Large intestine (tissue), 3 donors: ENCODE measurements around the gene RNF144B. TPM values are rescaled to one million over a fixed set of nuclear protein-coding genes. Genes with fewer than 3 reads are reported as not detected.

Experiments
- DNase-seq, 2 donors: peaks; one replicate each; pipeline versions ENCODE4 v3.0.0 to v3.0.0-alpha.2; 2013
- H3K27ac ChIP-seq: one replicate; pipeline ENCODE4 v1.5.1; 2013; ENCODE audit warnings: low read length
- H3K27me3 ChIP-seq: 2 replicates; pipeline ENCODE4 v1.6.1; 2013; ENCODE audit warnings: low read length; ENCODE audit not compliant: control insufficient read depth, insufficient read depth
- H3K36me3 ChIP-seq: 2 replicates; pipeline ENCODE4 v1.6.1; 2013; ENCODE audit warnings: low read length; ENCODE audit not compliant: control insufficient read depth, insufficient read depth
- H3K4me1 ChIP-seq: one replicate; pipeline ENCODE4 v1.6.1; 2013; ENCODE audit warnings: low read length; ENCODE audit not compliant: control insufficient read depth, insufficient read depth
- H3K4me3 ChIP-seq: one replicate; pipeline ENCODE4 v1.5.1; 2013; ENCODE audit warnings: low read length
- H3K9me3 ChIP-seq: one replicate; pipeline ENCODE4 v1.6.1; 2013; ENCODE audit warnings: mild to moderate bottlenecking, low read depth, low read length, moderate library complexity; ENCODE audit not compliant: control insufficient read depth
- WGBS: methylation state at CpG from one replicate; pipeline ENCODE4 v1.1.5; 2013; ENCODE audit warnings: low lambda C conversion rate; ENCODE audit not compliant: insufficient coverage; 5-methylcytosine and 5-hydroxymethylcytosine counted together
- polyA plus RNA-seq: library from polyadenylated mRNA; unstranded; fragments of 120-200 nt; gene quantifications from one replicate; pipeline ENCODE4 v1.2.1, GENCODE V29; 2013

Gene RNF144B
- polyA plus RNA-seq, 1 donor = 2.0 TPM

DNA sequence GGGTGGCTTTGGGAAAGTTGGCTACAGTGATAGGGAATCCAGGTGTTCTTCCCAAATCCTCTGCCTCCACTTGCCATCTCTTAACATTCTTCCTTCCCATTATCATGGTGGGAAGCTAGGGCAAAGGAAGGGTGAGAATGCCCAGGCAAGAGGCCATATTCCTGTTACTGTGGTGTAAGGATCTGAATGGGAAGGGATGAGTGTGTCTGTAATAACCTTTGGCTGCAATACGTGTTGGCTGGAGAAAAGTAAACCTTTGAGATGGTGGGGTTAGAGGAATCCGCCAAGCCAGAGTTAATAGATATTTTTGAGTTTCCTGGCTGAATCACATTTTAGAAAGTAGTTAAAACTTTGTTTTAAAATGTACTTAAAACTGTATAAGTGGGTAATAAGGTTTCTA is 45.9 kb downstream of the RNF144B start:
- no peak for DNase-seq
- Histone ChIP-seq H3K36me3 (no peaks in the 10 kb centered on the region), H3K27ac (no peak overlapping the region), H3K4me3 (no peak overlapping the region), H3K4me1 (no peaks in the 10 kb centered on the region), H3K9me3 (no peaks in the 10 kb centered on the region), H3K27me3 (no peaks in the 10 kb centered on the region)
- 89% methylated on average over 1 of the region's 2 CpGs for WGBS

DNA sequence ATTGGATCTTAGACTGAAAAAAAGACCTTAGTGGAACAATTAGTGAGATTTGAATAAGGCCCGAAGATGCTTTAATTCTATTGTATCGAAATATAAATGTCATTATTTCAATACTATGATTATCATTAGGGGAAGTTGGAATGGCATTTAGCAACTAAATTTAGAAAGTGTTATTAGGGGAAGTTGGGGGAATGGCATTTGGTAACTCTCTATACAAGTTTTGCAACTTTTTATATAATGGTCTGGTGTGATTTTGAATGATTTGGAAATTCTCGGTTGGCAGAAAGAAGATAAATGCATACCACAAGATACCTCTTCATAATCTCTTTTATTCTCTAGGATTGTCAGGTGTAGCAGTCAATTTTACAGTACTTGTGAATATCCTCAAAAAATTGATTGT is 49.2 kb downstream of the RNF144B start:
- Histone ChIP-seq H3K9me3 (no peaks in the 10 kb centered on the region), H3K4me3 (no peak overlapping the region), H3K36me3 (no peaks in the 10 kb centered on the region), H3K27ac (no peak overlapping the region), H3K27me3 (no peaks in the 10 kb centered on the region), H3K4me1 (no peaks in the 10 kb centered on the region)
- WGBS = 100% methylated on average over 1 of the region's 3 CpGs
- DNase-seq = no peak

DNA sequence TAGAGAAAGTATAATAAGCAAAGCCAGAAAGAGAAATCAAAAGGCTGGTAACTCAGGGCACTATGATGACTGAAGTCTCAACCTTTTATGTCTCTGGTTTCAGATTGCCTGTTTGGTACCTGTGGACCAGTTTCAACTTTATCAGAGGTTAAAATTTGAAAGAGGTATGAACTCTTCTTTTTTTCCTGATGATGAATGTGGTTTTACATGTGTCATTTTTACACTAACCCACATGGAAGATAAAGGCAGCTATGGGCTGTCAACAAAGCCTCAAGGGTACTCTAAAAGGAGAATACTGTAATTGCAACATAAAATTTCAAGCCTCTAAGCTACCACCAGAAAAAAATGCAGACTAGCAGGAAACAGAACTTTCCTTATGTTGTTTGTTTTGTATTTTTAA is 52.4 kb downstream of the RNF144B start:
- no peaks in the 10 kb centered on the region for H3K4me1 ChIP-seq
- no peak overlapping the region for H3K4me3 ChIP-seq
- H3K27ac ChIP-seq = no peak overlapping the region
- no peaks in the 10 kb centered on the region for H3K36me3 ChIP-seq
- DNase-seq = no peak
- no peaks in the 10 kb centered on the region for H3K9me3 ChIP-seq
- no peaks in the 10 kb centered on the region for H3K27me3 ChIP-seq

DNA sequence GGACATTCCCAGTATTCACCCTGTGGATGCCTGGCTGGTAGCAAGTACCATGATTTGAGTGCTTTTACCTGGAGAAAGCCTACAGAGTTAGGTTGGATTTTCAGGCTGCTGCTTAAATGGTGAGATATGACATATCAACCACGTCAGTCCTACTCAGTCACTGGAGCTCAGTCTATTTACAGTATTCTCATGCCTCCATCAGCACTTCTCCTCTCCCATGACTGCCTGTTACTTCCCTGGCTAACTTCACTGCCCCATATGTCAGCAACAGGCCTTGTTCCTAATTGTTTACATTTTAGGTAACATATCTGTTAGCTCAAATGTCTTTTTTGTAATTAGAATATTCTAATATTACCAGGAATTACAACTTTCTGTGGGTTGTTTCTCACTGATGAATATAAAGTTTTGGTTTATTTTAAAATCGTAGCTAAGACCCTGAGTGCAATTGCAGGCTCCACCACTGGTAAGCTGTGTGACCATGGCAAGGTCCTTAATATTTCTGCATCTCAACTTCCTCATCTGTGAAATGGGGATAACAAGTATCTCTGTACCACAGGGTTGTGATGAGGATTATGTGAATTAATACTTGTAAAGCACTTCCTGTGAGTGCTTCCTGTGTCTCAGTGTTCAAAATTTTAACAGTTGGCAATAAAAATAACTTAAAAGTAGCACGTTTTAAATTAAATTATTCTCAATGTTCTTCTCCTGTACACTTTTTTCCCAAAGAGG is 54.3 kb downstream of the RNF144B start:
- H3K27me3 ChIP-seq = no peaks in the 10 kb centered on the region
- 100% methylated on average over 1 of the region's 3 CpGs for WGBS
- H3K4me1 ChIP-seq = no peaks in the 10 kb centered on the region
- no peak overlapping the region for H3K27ac ChIP-seq
- no peaks in the 10 kb centered on the region for H3K36me3 ChIP-seq
- H3K9me3 ChIP-seq = no peaks in the 10 kb centered on the region
- DNase-seq = no peak
- H3K4me3 ChIP-seq = no peak overlapping the region

DNA sequence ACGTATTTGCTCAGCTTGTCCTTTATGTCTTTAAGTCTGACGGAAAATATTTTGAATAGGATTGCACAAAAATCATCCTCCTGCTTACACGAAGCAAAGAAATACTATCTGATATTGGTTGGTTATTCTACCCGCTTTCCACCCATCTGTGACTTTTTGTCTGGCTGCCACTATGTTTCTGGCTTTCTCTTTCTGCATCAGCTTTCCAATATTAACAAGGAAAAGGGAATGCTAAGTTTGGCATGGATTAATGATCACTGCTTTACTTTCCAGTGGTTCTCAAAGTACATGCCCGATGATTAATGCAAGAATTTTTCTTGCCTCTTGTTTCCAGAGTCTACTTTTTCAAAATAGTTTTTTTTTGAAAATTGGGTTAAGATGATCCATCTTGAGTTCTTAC is 57.0 kb downstream of the RNF144B start:
- WGBS = 73% methylated on average over 3 of the region's 5 CpGs
- Histone ChIP-seq H3K27ac (no peak overlapping the region), H3K27me3 (no peaks in the 10 kb centered on the region), H3K4me1 (no peaks in the 10 kb centered on the region), H3K4me3 (no peak overlapping the region), H3K36me3 (no peaks in the 10 kb centered on the region), H3K9me3 (no peaks in the 10 kb centered on the region)
- DNase-seq = no peak

DNA sequence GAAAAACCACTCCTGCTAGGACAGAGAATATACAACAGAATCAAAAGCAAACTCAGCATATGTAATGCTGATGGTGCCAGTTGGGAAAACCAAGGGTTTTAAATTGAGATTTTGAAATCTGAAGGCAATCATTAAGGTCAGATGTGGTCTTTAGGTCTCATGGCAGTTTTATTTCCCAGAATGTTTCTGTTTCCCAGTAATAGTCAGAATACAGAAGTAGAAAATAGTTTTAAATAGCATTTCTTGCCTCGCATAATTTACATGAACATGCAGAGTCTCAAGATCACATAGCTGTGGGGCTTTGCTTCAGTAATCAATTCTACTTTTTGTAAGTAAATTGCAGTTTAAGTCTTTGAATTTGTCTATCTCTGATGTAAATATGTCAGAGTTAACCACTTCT is 58.1 kb downstream of the RNF144B start:
- no CpG with 5 or more reads among the region's 1 CpG for WGBS
- Histone ChIP-seq H3K4me3 (no peak overlapping the region), H3K4me1 (no peaks in the 10 kb centered on the region), H3K36me3 (no peaks in the 10 kb centered on the region), H3K9me3 (no peaks in the 10 kb centered on the region), H3K27me3 (no peaks in the 10 kb centered on the region), H3K27ac (no peak overlapping the region)
- DNase-seq = no peak

DNA sequence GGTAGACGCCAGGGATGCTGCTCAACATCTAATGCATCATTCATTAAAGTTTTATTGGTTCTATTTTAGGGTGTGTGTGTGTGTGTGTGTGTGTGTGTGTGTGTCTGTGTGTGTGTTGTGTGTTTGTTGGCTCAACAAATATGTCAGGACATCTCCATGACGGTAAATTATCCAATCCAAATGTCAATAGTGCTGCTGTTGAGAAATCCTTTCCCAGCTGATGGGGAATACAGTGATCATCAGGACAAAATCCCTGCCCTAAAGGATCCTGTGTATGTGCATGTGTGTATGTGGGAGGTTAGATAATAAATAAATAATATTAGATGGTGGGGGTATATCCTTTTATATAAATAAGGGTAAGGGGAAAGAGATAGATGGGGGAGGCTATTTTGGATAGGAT is 59.6 kb downstream of the RNF144B start:
- no peaks in the 10 kb centered on the region for H3K27me3 ChIP-seq
- H3K4me1 ChIP-seq = no peaks in the 10 kb centered on the region
- no peak overlapping the region for H3K27ac ChIP-seq
- H3K9me3 ChIP-seq = no peaks in the 10 kb centered on the region
- H3K4me3 ChIP-seq = no peak overlapping the region
- DNase-seq = no peak
- H3K36me3 ChIP-seq = no peaks in the 10 kb centered on the region
- no CpG with 5 or more reads among the region's 2 CpGs for WGBS

DNA sequence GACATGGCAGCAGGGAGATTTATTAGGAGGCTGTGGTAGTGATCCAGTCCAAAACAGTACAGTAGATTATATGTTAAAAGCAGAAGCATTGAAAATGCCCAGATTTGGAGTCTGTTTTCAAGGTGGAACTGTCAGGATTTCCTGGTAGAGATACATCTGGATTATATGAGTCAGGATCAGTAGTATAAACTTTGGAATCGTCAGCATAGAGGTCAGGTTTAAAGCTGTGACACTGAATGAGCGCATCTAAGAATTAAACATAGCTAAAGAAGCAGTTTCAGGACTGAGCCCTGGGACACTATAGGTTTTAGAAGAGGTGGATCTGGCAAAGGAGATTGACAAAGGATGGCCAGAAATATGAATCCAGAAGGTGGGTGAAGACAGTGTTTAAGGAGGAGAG is 60.4 kb downstream of the RNF144B start:
- H3K27me3 ChIP-seq = no peaks in the 10 kb centered on the region
- no peak overlapping the region for H3K4me3 ChIP-seq
- no peak overlapping the region for H3K27ac ChIP-seq
- H3K4me1 ChIP-seq = no peaks in the 10 kb centered on the region
- no peaks in the 10 kb centered on the region for H3K9me3 ChIP-seq
- H3K36me3 ChIP-seq = no peaks in the 10 kb centered on the region
- no peak for DNase-seq
- WGBS = no CpG with 5 or more reads among the region's 2 CpGs

DNA sequence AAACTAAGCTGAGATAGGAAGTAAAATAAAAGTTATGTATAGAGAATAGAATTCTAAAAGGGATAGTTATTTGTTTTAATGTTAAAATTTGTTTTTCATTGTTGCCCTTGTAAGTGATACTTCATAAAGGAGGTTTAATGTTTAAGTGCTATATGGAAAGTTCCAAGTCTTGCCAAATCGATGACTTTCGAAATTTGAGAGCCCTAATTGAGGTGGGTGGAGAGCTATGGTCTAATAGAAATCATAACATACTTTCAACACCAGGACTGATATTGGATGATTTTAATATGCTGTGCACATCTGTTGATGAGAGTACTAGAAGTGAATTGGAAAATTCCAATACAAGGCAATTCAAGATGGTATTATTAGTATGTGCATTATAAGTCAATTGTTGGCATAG is 64.6 kb downstream of the RNF144B start:
- no peaks in the 10 kb centered on the region for H3K36me3 ChIP-seq
- H3K27me3 ChIP-seq = no peaks in the 10 kb centered on the region
- DNase-seq = no peak
- no peaks in the 10 kb centered on the region for H3K9me3 ChIP-seq
- H3K4me3 ChIP-seq = no peak overlapping the region
- H3K4me1 ChIP-seq = no peaks in the 10 kb centered on the region
- H3K27ac ChIP-seq = no peak overlapping the region
- no CpG with 5 or more reads among the region's 2 CpGs for WGBS

DNA sequence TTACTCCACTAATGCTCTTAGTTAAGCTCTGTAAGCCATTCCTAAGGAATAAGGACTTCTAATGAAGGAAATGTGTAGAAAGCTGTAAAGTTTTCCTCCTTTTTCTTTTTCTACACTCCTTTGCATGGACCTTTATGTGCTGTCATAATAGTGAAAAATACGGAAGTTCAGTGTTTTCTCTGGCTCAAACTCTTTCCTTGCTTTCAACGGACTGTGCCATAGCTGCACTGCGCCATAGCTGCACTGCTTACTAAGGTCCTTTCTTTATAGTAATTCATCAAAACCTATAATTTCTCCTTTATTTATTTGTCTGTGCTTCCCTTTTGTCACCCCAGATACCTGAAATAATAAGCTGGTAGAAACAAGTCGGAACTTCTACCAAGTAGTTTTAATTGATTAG is 67.3 kb downstream of the RNF144B start:
- 84% methylated on average over 4 of the region's 4 CpGs for WGBS
- no peak overlapping the region for H3K4me3 ChIP-seq
- H3K4me1 ChIP-seq = no peaks in the 10 kb centered on the region
- no peaks in the 10 kb centered on the region for H3K9me3 ChIP-seq
- H3K36me3 ChIP-seq = no peaks in the 10 kb centered on the region
- no peak overlapping the region for H3K27ac ChIP-seq
- no peaks in the 10 kb centered on the region for H3K27me3 ChIP-seq
- no peak for DNase-seq

DNA sequence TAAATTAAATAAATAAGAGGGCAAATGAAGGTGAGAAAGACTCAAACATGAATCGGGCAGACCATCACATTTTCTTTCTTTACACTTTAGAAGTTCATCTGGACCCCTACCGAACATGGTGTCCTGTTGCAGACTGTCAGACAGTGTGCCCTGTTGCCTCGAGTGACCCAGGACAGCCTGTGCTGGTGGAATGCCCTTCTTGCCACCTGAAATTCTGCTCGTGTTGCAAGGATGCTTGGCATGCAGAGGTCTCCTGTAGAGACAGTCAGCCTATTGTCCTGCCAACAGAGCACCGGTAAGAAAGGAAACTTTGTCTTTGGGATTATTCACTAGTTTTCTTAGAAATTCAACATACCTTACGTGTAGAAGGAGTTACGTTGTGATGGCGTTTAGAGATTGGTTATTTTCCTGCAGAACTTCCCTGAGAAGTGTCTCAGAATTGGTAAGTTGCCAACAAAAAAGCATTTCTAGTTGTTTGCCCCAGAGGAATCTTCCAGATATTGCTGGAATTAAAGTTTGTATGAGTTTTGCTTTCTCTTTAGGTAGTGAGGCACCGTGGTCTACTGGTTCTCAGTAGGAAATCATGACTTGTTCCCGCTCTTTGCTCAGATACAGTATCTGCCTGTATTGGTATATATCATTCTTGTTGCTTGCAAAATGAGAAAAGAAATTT is 70.1 kb downstream of the RNF144B start:
- no peak overlapping the region for H3K27ac ChIP-seq
- no peaks in the 10 kb centered on the region for H3K27me3 ChIP-seq
- no peaks in the 10 kb centered on the region for H3K36me3 ChIP-seq
- DNase-seq = no peak
- no peaks in the 10 kb centered on the region for H3K9me3 ChIP-seq
- no peak overlapping the region for H3K4me3 ChIP-seq
- H3K4me1 ChIP-seq = no peaks in the 10 kb centered on the region
- WGBS = no CpG with 5 or more reads among the region's 10 CpGs
